Endothelial cell of umbilical vein (primary cell): ENCODE results near the gene FAM168A.
A peak's percentile ranks its signal among the peaks of the same experiment; 100 is the strongest.

Experiments used
- EZH2 ChIP-seq: IDR thresholded peaks from 2 replicates; pipeline ENCODE4 v1.6.1; 2012; ENCODE audit warnings: borderline replicate concordance, low read depth, mild to moderate bottlenecking, moderate library complexity, low read length, inconsistent platforms; ENCODE audit not compliant: severe bottlenecking
- FOS ChIP-seq: IDR thresholded peaks from 2 replicates; pipeline ENCODE4 v1.6.1; 2011; ENCODE audit warnings: mild to moderate bottlenecking, low read length, moderate library complexity, borderline replicate concordance; ENCODE audit not compliant: insufficient read depth
- GATA2 ChIP-seq: IDR thresholded peaks from 2 replicates; pipeline ENCODE4 v1.7.0; 2011; ENCODE audit warnings: low read depth, mild to moderate bottlenecking, moderate library complexity, mixed read lengths, low read length; ENCODE audit not compliant: insufficient read length, insufficient read depth
- JUN ChIP-seq: IDR thresholded peaks from 2 replicates; pipeline ENCODE4 v1.6.1; 2011; ENCODE audit warnings: borderline replicate concordance, low read depth; ENCODE audit not compliant: insufficient read length, insufficient read depth
- POLR2A ChIP-seq: IDR thresholded peaks from 2 replicates; pipeline ENCODE4 v1.6.1; 2012; ENCODE audit warnings: low read depth, mild to moderate bottlenecking, control low read depth, low read length
- POLR2AphosphoS5 ChIP-seq: IDR thresholded peaks from 2 replicates; pipeline ENCODE4 v1.6.1; 2012; ENCODE audit warnings: low read depth, mild to moderate bottlenecking, control low read depth, low read length, moderate library complexity; ENCODE audit not compliant: insufficient read depth
- TF ChIP-seq, protein P1 (sequence below), 2 donors: IDR thresholded peaks; 1 replicate in 1 of 2; 2 replicates in 1 of 2; pipeline ENCODE4 v1.5.1; 2011; ENCODE audit warnings: low read length in 2 of 2, mild to moderate bottlenecking in 2 of 2, moderate library complexity in 2 of 2, control low read depth in 1 of 2, inconsistent platforms in 1 of 2, low read depth in 1 of 2; ENCODE audit not compliant: insufficient read depth in 1 of 2; ENCODE audit errors: extremely low read depth in 1 of 2
- TF ChIP-seq, protein P2 (sequence below): IDR thresholded peaks from 2 replicates; pipeline ENCODE4 v1.6.1; 2011; ENCODE audit not compliant: insufficient read depth, insufficient read length

DNA sequence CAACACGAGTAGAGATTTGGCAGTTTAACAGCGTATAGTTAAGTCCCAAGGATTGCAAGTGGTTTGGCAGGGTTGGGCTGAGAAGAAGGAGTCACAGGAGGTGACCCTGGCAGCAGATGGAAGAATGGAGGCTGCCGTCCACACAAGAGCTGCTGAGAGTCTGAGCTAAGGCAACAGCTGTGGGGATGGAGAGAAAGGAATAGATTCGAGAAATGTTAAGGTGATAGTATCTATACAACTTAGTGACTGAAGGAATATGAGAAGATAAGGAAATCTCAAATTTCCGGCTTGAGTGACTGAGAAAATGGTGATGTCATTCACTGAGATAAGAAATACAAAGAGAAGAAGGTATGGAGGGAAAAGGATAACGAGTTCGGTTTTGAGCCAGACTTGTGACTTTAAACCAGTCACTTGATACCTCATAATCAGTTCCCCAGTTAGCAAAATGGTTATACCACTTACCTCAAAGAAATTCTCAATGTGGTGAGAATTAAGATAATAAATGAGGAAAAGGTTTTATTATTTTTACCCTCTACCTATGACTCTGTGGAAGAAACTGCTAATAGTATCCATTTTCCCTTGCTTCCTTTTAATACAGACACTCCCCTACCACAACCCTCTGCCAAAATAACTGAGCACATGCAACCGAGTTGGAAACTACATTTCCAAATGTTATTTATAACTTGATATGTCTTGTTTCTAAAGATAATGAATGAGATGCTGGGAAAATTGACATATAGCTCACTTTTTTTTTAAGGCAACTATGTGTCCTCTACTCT, 30.7 kb downstream of the FAM168A start:
- TF ChIP-seq, protein P1, sequence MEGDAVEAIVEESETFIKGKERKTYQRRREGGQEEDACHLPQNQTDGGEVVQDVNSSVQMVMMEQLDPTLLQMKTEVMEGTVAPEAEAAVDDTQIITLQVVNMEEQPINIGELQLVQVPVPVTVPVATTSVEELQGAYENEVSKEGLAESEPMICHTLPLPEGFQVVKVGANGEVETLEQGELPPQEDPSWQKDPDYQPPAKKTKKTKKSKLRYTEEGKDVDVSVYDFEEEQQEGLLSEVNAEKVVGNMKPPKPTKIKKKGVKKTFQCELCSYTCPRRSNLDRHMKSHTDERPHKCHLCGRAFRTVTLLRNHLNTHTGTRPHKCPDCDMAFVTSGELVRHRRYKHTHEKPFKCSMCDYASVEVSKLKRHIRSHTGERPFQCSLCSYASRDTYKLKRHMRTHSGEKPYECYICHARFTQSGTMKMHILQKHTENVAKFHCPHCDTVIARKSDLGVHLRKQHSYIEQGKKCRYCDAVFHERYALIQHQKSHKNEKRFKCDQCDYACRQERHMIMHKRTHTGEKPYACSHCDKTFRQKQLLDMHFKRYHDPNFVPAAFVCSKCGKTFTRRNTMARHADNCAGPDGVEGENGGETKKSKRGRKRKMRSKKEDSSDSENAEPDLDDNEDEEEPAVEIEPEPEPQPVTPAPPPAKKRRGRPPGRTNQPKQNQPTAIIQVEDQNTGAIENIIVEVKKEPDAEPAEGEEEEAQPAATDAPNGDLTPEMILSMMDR (IDR thresholded peaks at IDR 0.05; ENCODE audit: extremely low read depth in 1 of 2, insufficient read depth in 1 of 2, low read depth in 1 of 2, low read length in 2 of 2): no peak
- TF ChIP-seq POLR2A (no peak), EZH2 (no peak), FOS (no peak), JUN (no peak), POLR2AphosphoS5 (no peak), GATA2 (peak; percentile 91)
- TF ChIP-seq, protein P2, sequence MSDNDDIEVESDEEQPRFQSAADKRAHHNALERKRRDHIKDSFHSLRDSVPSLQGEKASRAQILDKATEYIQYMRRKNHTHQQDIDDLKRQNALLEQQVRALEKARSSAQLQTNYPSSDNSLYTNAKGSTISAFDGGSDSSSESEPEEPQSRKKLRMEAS: no peak
